ENCODE measurements around the gene DENND11. TPM values are rescaled to one million over a fixed set of nuclear protein-coding genes. Genes with fewer than 3 reads are reported as not detected.

The DENND11 gene
- total RNA-seq, 2 experiments from 2014 or later, result 17.0 to 27.3 TPM

- CTCF ChIA-PET, result interaction anchor here (1.0 kb wide), 2 partner anchors 14 to 57 kb away, joined by 3 read pairs; no protein-coding TSS in a partner anchor
- ATAC-seq (no peak), DNase-seq (no peak)
- Mint-ChIP-seq H3K36me3 (peaks cover under 1% of the 10 kb centered on the region), H3K4me3 (no peak overlapping the region), H3K4me1 (peaks cover 22% of the 10 kb centered on the region), H3K9me3 (ENCODE audit: low read depth) (no peaks in the 10 kb centered on the region), H3K27me3 (peaks cover 3% of the 10 kb centered on the region), H3K27ac (no peak overlapping the region)
Observed at GRCh38 chr7:141715794-141716689, 14.1 kb upstream of the DENND11 start.

- Mint-ChIP-seq H3K4me1 (peaks cover 22% of the 10 kb centered on the region), H3K27ac (no peak overlapping the region), H3K27me3 (peaks cover 3% of the 10 kb centered on the region), H3K9me3 (ENCODE audit: low read depth) (no peaks in the 10 kb centered on the region), H3K36me3 (peaks cover 4% of the 10 kb centered on the region), H3K4me3 (no peak overlapping the region)
- DNase-seq, result no peak
- no peak for ATAC-seq
- CTCF ChIA-PET, result interaction anchor here (1.0 kb wide), 1 partner anchor 56 kb away, joined by 3 read pairs; no protein-coding TSS in a partner anchor
Observed at GRCh38 chr7:141715018-141715417, 13.1 kb upstream of the DENND11 start.

GRCh38 chr7:141714571-141714970 lies 12.6 kb upstream of the DENND11 start:
- CTCF ChIA-PET, result interaction anchor here (0.9 kb wide), 1 partner anchor 23 kb away, joined by 3 read pairs; the partner anchor contains the start of gene SSBP1
- Mint-ChIP-seq H3K9me3 (ENCODE audit: low read depth) (no peaks in the 10 kb centered on the region), H3K4me3 (no peak overlapping the region), H3K27ac (no peak overlapping the region), H3K4me1 (peaks cover 19% of the 10 kb centered on the region), H3K27me3 (peaks cover 3% of the 10 kb centered on the region), H3K36me3 (peaks cover 4% of the 10 kb centered on the region)
- DNase-seq (no peak), ATAC-seq (no peak)

GRCh38 chr7:141713890-141714289 lies 11.9 kb upstream of the DENND11 start:
- no peak overlapping the region for H3K27ac Mint-ChIP-seq
- H3K27me3 Mint-ChIP-seq, result peaks cover 3% of the 10 kb centered on the region
- ATAC-seq, result no peak
- CTCF ChIA-PET, result interaction anchor here (0.9 to 1.3 kb wide), 2 partner anchors 24 to 33 kb away, joined by 3 read pairs; partner anchors contain the start of gene SSBP1
- no peaks in the 10 kb centered on the region for H3K9me3 Mint-ChIP-seq (ENCODE audit: low read depth)
- no peak for DNase-seq
- H3K36me3 Mint-ChIP-seq, result peaks cover 4% of the 10 kb centered on the region
- H3K4me1 Mint-ChIP-seq, result peaks cover 19% of the 10 kb centered on the region
- H3K4me3 Mint-ChIP-seq, result no peak overlapping the region

- no peak for ATAC-seq
- CTCF ChIA-PET, result interaction anchor here (0.9 to 1.3 kb wide), 2 partner anchors 25 to 32 kb away, joined by 3 read pairs; no protein-coding TSS in a partner anchor
Observed at GRCh38 chr7:141712603-141713255, 10.8 kb upstream of the DENND11 start.

GRCh38 chr7:141710301-141710700 lies 8.3 kb upstream of the DENND11 start:
- Mint-ChIP-seq H3K27me3 (peaks cover 8% of the 10 kb centered on the region), H3K4me1 (peaks cover 19% of the 10 kb centered on the region), H3K27ac (no peak overlapping the region), H3K36me3 (peaks cover 6% of the 10 kb centered on the region), H3K9me3 (ENCODE audit: low read depth) (no peaks in the 10 kb centered on the region), H3K4me3 (no peak overlapping the region)
- no peak for ATAC-seq
- CTCF ChIA-PET, result interaction anchor here (1.5 to 1.7 kb wide), 2 partner anchors 10 to 55 kb away, joined by 4 to 7 read pairs; no protein-coding TSS in a partner anchor
- DNase-seq, result no peak

More at GRCh38 chr7:141712603-141713255, 10.8 kb upstream of the DENND11 start:
- Mint-ChIP-seq H3K9me3 (ENCODE audit: low read depth) (no peaks in the 10 kb centered on the region), H3K4me3 (no peak overlapping the region), H3K36me3 (peaks cover 4% of the 10 kb centered on the region), H3K4me1 (peaks cover 19% of the 10 kb centered on the region), H3K27me3 (peaks cover 7% of the 10 kb centered on the region), H3K27ac (no peak overlapping the region)
- no peak for DNase-seq

- no peak for DNase-seq
- Mint-ChIP-seq H3K27ac (no peak overlapping the region), H3K4me3 (no peak overlapping the region), H3K27me3 (peaks cover 12% of the 10 kb centered on the region), H3K9me3 (ENCODE audit: low read depth) (no peaks in the 10 kb centered on the region), H3K4me1 (peaks cover 19% of the 10 kb centered on the region), H3K36me3 (peaks cover 6% of the 10 kb centered on the region)
- CTCF ChIA-PET, result interaction anchor here (1.5 to 1.7 kb wide), 2 partner anchors 28 to 55 kb away, joined by 6 to 7 read pairs; partner anchors contain the start of gene SSBP1
- no peak for ATAC-seq
Observed at GRCh38 chr7:141709749-141710148, 7.8 kb upstream of the DENND11 start.

- ATAC-seq (no peak), DNase-seq (no peak)
- H3K9me3 Mint-ChIP-seq (ENCODE audit: low read depth), result no peaks in the 10 kb centered on the region
- peaks cover 15% of the 10 kb centered on the region for H3K27me3 Mint-ChIP-seq
- H3K27ac Mint-ChIP-seq, result no peak overlapping the region
- H3K4me1 Mint-ChIP-seq, result peaks cover 19% of the 10 kb centered on the region
- H3K36me3 Mint-ChIP-seq, result peaks cover 6% of the 10 kb centered on the region
- CTCF ChIA-PET, result interaction anchor here (1.5 to 1.7 kb wide), 2 partner anchors 29 to 54 kb away, joined by 6 to 7 read pairs; partner anchors contain the start of gene SSBP1
- H3K4me3 Mint-ChIP-seq, result no peak overlapping the region
Observed at GRCh38 chr7:141709318-141709717, 7.4 kb upstream of the DENND11 start.

GRCh38 chr7:141708351-141708750 lies 6.4 kb upstream of the DENND11 start, which contains the start of gene WEE2:
Gene WEE2 (plus strand): TSS chr7:141708353. CDS start chr7:141708759, 406 bp downstream.
- peaks cover 6% of the 10 kb centered on the region for H3K36me3 Mint-ChIP-seq
- H3K4me1 Mint-ChIP-seq, result peaks cover 19% of the 10 kb centered on the region
- H3K4me3 Mint-ChIP-seq, result no peak within 1 kb of the TSS

GRCh38 chr7:141706239-141707064 lies 4.5 kb upstream of the DENND11 start:
- no peak overlapping the region for H3K27ac Mint-ChIP-seq
- no peak overlapping the region for H3K4me3 Mint-ChIP-seq
- H3K36me3 Mint-ChIP-seq, result peaks cover 6% of the 10 kb centered on the region
- CTCF ChIA-PET, result no interaction called here
- H3K27me3 Mint-ChIP-seq, result peaks cover 34% of the 10 kb centered on the region
- DNase-seq (no peak), ATAC-seq (no peak)
- peaks cover 11% of the 10 kb centered on the region for H3K4me1 Mint-ChIP-seq
- no peaks in the 10 kb centered on the region for H3K9me3 Mint-ChIP-seq (ENCODE audit: low read depth)

More at GRCh38 chr7:141708351-141708750, 6.4 kb upstream of the DENND11 start, which contains the start of gene WEE2:
- no peak for ATAC-seq
- CTCF ChIA-PET, result interaction anchor here (0.9 to 1.7 kb wide), 2 partner anchors 30 to 175 kb away, joined by 3 to 6 read pairs; partner anchors contain the start of gene SSBP1
- peaks cover 24% of the 10 kb centered on the region for H3K27me3 Mint-ChIP-seq
- H3K27ac Mint-ChIP-seq, result no peak within 1 kb of the TSS
- no peak for DNase-seq
- H3K9me3 Mint-ChIP-seq (ENCODE audit: low read depth), result no peaks in the 10 kb centered on the region

- no peak for ATAC-seq
- no peak overlapping the region for H3K4me3 Mint-ChIP-seq
- H3K27me3 Mint-ChIP-seq, result peaks cover 45% of the 10 kb centered on the region
- CTCF ChIA-PET, result interaction anchor here (1.8 kb wide), 1 partner anchor 33 kb away, joined by 5 read pairs; the partner anchor contains the start of gene SSBP1
- H3K36me3 Mint-ChIP-seq, result peaks cover 6% of the 10 kb centered on the region
- no peak for DNase-seq
- no peaks in the 10 kb centered on the region for H3K9me3 Mint-ChIP-seq (ENCODE audit: low read depth)
- H3K4me1 Mint-ChIP-seq, result peaks cover 17% of the 10 kb centered on the region
- no peak overlapping the region for H3K27ac Mint-ChIP-seq
Observed at GRCh38 chr7:141704741-141705140, 2.8 kb upstream of the DENND11 start.

GRCh38 chr7:141704112-141704511 lies 2.1 kb upstream of the DENND11 start:
- ATAC-seq, result no peak
- no peaks in the 10 kb centered on the region for H3K9me3 Mint-ChIP-seq (ENCODE audit: low read depth)
- H3K36me3 Mint-ChIP-seq, result peaks cover 6% of the 10 kb centered on the region
- H3K27me3 Mint-ChIP-seq, result peaks cover 45% of the 10 kb centered on the region
- H3K4me3 Mint-ChIP-seq, result no peak overlapping the region
- CTCF ChIA-PET, result interaction anchor here (1.8 kb wide), 1 partner anchor 34 kb away, joined by 5 read pairs; the partner anchor contains the start of gene SSBP1
- H3K4me1 Mint-ChIP-seq, result peaks cover 17% of the 10 kb centered on the region
- no peak for DNase-seq
- H3K27ac Mint-ChIP-seq, result no peak overlapping the region

Data from activated CD8-positive, alpha-beta memory T cell treated with anti-CD3 and anti-CD28 coated beads, Interleukin-2, amount 10 ng/mL, durations not matched to agents 7 days and 5 days (primary cell).